ENCODE measurements around the gene EPC1.

GRCh38 chr10:32360884-32361283 lies 13.9 kb upstream of the EPC1 start:
- no peak for TF ChIP-seq EZH2 (IDR thresholded peaks at IDR 0.05; ENCODE audit: insufficient read depth, poor library complexity, severe bottlenecking)
- TF ChIP-seq EZH2phosphoT487 (IDR thresholded peaks at IDR 0.05; ENCODE audit: insufficient read depth, low read depth), result no peak

Data from GM23248 (cell line).